HG03378 (cell line): ENCODE measurements around the gene SCRN1.

Experiments used
- ATAC-seq: cut with Tn5 transposase; IDR thresholded peaks from one replicate; pipeline ENCODE4 v1.9.1; 2021; ENCODE audit warnings: mild to moderate bottlenecking, moderate library complexity; ENCODE audit not compliant: unreplicated experiment

Gene SCRN1

DNA sequence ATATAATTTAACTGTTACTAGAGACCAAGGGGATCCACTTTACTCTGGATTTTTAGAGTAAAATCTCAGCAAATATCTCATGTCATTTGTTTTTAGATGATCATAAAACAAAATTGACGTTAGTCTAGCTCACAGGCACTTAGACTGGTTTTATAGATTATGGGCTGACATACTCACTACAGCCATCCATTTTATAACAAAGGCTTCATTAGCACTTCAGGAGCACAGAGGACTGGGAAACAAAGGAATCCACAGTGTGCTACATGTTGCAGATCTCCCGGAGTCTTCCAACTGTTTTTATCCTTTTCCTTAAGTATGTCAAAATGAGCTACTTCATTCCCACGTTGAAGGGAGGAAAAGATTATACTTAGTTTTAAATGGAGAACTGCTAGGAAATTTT, 15.9 kb upstream of the SCRN1 start:
- no peak for ATAC-seq

DNA sequence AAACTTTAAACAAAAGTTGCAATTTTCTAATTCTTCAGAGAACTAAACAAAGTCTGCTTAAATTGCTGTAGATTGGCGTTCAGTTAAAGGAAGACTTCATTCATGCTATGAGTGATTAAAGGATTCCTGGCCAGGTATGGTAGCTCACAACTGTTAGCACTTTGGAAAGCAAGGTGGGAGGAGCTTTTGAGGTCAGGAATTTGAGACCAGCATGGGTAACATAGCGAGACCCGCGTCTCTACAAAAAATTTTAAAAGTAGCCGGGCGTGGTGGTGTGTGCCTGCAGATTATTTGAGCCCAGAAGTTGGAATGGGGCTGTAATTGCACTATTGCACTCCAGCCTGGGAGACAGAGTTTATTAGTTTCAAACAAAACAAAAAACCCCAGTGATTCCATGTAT, 13.5 kb upstream of the SCRN1 start:
- no peak for ATAC-seq

DNA sequence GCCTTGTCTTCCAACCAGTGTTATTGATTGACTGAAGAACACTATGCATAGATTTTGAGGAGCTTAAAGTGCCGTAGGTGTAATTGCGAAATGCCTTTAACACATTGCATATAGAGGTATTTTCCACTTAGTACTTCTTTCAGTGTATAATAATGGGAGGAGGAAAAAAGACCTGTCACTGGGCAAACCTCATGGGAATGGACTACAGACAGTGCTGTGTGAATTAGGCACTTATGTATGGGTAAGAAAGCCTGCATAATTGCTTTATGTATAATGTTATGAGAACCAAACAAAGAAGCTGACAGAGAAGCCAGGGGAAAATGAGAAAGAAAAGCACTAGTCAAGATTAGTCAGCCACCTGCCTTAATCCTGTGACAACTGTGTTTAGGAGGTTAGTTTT, 12.4 kb upstream of the SCRN1 start:
- ATAC-seq: no peak

DNA sequence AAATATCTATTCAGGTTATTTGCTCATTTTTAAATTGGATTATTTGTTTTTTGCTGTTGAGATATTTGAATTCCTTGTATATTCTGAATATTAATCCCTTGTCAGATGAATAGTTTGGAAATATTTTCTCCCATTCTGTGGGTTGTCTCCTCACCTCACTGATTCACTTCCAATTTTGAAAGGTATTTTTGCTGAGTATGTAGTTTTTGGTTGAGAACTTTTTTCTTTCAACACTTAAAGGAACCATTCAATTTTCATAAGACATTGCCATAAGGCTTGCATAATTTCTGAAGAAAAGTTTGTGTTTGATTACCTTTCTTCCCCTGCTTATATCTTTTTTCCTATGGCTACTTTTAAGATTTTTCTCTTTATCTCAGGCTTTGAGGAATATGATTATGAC, 8.9 kb upstream of the SCRN1 start:
- ATAC-seq: no peak

DNA sequence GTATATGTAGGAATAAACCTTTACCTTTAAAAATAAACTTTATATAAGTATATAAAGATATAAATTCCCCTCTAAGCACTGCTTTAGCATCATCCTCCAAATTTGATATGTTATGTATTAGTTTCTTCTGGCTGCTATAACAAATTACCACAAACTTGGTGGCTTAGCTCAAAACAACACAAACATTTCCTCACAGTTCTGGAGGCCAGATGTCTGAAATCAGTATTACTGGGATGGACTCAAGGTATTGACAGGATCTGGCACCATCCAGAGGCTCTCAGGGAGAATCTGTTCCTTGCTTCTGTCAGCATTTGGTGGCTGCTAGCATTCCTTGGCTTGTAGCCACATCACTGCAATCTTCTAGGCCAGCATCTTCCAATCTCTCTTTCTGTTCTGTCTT, 6.7 kb upstream of the SCRN1 start:
- no peak for ATAC-seq

DNA sequence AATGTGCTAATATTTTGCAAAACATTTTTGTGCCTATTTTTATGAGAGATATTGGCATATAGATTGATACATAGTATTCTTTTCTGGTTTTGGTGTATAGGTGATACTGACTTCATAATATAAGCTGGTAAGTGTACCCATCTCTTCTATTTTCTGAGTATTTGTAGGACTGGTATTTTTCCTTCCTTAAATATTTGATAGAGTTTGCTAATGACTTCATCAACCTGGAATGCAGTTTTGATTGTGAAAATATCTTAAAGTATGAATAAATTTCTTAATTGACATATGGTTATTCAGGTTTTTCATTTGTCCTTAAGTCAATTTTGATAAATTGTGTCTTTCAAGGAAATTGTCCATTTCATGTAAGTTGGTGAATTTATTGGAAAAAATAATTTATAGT, 6.1 kb upstream of the SCRN1 start:
- ATAC-seq: no peak

DNA sequence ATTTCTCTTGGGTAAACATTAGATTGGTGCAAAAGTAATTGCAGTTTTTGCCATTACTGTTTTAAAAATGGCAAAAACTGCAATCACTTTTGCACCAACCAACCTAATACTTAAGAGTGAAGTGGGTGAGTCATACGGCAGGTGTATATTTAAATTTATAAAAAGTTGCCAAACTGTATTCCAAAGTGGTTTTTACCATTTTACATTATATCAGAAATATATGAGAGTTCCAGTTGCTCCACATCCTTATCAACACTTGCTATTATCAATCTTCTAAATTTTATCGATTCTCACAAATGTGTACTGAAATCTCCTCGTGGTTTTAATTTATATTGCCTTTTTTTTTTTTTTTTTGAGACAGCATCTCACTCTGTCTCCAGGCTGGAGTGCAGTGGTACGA, 3.5 kb upstream of the SCRN1 start:
- no peak for ATAC-seq

DNA sequence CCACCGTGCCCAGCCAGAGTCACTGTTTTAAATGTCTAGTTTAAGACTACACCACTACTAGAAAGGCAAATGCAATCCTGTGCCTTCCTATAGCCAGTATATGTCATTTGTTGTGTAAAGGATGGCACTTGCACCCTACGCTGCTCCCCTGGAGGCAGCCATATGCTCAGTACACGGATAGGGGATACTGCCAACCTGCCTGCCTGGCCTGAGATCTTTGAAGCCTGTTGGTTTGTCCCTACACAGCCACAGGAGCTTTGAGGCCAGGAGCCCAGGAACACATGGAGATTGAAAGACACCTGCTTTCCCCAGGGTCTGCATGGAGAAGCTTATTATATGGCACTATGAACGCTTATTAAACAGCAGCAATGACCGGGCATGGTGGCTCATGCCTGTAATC, 2.3 kb upstream of the SCRN1 start:
- ATAC-seq: no peak

DNA sequence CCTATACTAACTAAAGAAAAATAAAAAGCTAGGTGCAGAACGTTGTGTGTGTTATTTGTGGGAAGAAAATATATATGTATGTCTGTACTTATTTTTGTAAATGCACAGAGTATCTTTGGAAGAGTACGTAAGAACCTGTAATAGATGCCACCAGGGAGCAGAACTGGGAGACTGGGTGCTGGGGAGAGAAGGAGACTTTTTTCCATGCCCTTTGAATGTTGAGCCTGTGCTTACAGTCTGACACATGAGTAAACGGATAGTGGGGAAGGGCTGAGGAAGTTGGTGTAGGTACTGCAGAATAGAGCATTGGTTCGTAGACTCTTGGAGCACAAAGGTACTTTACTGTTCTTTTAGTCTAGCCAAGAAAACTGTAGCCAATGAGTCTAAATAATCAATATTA, 1.3 kb upstream of the SCRN1 start:
- ATAC-seq: no peak

DNA sequence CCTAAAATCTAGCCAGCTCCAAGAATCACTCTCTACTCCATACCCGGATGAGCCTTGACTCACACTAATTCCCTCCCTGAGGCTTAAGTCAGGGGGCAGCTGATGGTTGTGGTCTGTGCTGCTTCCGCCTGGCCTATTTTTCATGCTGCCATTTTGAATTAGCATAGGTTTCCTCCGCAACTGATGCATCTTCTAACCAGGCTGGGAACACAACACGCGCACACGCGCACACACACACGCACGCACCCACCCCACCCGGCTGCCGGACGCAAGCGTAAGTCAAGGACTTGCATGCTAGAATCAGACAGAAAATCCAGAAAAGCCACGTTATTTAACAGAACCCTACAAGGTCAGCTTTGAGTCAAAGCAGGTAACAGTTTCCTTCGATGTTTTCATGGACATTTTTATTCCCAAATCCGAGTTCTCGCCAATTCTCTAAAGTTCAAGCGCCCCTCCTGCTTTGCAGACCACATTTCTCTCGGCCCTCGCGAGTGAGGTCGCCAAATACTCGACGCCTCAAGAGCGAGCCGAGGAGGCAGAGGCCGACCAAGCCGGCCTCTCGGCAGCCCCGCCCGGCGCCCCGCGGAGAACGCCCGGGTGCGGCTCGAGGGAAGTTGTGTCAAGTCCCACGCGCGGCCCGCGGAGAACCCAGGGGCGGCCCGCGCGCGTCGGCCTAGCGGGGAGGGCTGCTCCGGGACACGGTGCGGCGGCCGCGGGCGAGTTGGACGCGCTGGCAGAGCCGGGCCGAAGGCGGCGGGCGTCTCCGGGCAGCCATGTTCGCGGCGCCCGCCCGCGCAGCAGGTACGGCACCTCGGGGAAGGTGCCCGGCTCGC, 961 bp downstream of the SCRN1 start:
- peak; percentile 32 for ATAC-seq

DNA sequence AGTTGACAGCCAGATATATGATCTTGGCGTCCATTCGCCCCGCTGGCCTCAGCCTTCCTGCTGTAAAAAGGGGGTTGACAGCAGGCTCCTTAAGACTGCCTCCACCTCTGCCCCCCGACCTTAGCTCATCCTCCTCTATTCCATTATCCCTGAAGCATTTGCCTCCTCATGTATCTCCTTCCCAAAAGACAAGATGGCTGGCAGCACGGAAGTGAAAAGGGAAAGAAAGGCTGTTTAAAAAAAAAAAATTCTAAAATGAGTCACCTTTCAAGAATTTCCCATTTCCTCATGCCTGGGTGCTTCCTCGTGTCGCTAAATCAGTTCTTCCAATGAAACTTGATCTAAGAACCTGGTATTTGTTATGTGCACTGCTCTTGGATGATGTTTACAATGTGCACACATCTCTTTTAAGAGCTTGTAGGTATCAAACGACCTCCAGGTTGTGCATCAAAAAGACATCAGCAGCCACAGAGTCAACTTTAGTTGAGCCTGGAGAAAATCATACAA, 1.7 kb downstream of the SCRN1 start:
- no peak for ATAC-seq

DNA sequence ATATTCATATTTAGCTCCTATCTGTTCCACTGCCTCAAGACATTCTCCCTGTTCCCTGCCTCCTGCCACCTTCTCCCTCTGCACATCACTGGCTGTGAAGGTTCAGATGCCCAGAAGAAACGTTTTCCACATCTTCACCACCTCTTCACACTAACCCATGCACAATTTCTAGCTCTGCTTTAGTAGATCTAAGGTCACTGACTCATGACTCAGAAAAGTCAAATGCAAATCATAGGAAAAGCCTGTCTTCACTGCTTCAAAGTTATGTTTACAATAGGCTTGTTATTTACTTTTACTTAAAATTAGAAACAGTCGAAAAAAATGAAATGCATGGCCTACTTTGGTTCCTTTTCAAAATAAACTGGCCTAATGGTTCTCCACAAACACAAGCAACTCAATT, 2.5 kb downstream of the SCRN1 start:
- ATAC-seq: no peak

DNA sequence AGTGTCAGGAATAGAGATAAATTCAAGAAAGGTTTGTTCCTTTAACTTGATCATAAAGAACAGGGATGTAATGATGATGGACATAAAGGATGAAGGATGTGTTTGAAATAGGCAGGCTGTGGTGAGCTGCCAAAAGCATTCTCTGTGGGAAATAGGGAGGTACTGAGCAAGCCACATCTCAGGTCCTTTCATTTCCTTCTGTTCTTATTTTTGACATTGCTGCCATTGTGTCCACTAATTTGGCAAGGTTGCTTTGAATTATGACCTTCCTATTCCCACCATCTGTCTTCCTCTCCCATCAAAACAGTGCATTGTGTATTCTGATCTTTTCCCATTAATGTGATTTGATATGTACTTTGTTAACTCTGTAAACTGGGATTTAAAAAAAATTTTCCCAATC, 9.4 kb downstream of the SCRN1 start:
- ATAC-seq: no peak

DNA sequence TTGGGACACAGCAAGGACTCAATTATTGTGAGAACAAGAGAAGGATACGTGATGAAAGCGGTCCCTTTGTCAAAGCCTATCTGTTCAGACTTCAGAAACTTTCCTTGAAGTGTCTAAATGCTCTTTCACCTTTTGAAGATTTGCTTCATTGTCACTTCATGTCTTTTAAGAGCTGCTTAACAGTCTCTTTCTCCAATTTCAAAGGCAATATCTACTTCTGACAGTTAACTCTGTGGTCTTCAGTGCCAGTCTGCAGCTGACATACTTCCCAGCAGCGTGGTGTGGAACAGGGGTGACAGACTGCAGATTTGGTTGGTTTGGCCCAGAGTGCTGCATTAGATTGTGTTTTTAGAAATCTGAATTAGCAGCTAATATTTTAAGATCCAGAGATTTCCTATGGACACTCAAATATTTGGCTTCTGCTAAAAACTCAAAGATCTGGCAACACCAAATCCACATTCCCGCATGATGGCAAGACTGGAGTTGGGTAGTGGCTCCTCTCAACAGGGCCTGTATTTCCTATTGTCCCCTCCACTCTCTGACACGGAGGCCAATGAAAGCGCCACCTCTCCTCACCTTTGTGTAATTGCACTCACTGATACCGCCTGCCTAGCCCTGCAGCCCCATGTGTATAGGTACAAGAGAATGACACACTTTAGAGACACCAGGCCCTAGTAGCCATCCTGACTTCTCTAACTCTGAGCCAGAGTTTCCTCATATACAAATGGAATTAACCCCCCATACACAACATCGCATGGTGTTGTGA, 11.5 kb downstream of the SCRN1 start:
- no peak for ATAC-seq

DNA sequence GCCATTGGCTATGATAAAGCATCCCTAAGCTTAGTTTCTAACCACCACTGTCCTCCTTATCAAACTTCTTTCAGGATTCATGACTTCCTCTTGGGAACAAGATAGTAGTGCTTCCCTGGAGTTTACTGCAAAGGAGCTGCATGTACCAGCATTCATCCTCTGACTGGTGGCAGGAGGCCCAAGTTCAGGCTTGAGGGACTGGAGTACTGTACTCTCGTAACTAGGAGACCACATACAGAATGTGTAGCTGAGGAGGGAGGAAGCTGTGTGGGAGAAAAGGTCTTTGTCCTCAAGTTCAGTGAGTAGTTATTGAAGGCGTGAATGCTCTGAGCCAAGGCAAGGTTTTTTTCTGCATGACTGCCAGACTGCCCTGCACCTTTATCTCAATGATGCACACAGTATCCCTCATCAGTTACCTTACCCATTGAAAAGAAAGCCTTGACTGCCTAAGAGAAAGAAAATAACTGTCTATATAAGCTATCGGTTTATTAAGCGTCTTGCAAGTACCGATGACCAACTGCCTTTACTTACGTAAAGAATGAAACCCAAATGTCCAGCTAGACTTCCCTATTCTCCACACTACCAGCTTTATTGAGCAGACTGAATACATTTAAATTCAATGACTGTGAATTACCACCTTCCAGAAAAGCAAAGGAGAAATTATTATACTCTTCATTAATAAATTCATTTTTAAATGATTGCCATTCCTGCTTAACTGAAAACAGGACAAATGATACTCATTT, 12.8 kb downstream of the SCRN1 start:
- no peak for ATAC-seq

DNA sequence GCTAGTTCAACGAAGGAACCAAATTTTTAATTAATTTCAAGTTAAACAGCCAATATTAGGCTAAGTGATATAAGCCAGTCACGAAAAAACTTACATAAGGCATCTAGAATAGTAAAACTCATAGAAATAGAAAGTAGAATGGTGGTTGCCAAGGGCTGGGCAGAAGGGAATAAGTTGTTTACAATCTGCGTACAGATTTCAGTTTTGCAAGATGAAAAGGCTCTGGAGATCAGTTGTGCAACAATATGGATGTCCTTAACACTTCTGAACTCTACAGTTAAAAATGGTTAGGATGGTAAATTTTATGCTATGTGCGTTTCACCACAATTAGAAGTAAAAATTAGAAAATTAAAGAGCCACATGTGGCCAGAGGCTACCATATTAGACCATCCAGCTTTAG, 13.3 kb downstream of the SCRN1 start:
- no peak for ATAC-seq

DNA sequence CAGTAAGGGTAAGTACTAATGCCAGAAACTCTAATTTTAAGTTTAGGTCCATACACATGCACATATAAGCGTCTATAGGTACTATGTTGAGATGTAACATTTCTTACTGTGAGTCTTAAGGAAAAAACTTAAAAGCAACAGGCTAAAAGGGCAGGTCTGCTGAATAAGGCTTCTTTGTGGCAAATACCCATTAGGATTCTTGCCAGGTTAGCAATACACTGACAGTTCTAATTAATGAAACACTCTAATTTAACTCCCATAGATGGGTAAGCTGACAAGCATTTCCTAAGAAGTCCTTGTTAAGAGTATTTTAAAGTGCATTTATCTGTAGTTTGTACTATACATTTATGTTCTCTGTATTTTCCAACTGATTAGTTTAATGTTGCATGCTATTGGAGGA, 14.0 kb downstream of the SCRN1 start:
- no peak for ATAC-seq

DNA sequence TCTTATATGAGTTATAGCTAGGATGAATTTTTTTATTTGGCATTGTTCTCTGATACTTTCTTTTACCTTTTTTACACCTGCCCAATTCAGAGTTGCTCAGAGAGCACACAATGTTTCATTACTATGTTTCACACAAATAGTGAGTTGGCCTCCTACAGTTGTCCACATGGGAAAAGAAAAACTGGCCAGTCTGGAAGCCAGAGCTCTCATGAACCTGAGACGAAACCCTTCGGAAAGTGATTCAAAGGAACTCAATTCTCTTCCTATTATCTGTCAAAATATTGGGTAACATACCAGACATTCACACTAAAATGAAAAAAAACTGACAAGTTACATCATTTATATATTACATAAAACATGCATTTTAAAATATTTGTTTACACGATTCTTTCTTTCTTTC, 15.3 kb downstream of the SCRN1 start:
- ATAC-seq: no peak

DNA sequence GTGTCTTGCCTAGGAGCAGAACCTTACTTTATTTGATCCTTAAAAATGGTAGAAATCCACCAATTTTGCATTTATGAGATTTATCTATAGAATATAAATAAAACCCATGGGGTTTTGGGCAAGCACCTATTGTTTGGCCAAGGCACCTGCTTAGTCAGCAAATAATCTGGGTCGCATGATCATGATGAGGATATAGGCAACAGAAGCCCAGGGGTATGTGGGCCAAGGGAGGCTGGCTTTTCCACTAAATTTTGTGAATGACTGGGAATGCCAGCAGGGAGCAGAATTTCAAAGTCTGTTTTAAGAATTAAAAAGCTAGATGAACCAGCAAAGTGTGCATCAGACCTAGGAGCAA, 17.3 kb downstream of the SCRN1 start:
- no peak for ATAC-seq

DNA sequence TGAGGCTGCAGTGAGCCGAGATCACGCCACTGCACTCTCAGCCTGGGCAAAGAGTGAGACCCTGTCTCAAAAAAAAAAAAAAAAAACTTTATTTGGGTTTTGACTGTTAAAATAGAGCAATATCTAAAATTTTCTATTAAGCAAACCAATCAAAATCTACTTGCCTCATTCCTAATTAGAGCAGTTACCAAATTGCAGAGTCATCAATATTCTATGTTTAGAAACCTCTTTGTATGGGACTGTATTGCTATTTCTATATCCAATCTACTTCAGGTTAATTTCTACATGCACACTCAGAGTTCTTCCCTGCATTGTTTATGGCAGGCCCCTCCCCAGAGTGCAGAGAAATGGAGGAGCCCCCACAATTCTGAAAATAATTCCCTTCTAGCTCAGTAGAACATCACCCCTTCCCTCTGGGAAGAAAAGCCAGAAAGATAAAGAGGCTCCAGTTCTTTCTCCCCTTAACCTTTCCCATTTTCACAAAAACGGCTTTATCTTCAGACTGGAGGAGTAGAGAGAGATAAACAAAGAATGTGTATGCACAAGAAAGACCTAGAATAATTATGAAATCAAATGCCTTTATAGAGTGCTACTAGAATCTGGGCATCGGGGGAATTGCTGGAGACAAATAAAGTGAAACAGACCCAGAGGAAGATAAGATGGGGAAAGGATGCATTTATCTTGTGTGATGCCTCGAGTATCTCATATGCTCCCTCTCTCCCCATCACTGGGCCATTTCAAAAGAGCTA, 17.9 kb downstream of the SCRN1 start:
- no peak for ATAC-seq

DNA sequence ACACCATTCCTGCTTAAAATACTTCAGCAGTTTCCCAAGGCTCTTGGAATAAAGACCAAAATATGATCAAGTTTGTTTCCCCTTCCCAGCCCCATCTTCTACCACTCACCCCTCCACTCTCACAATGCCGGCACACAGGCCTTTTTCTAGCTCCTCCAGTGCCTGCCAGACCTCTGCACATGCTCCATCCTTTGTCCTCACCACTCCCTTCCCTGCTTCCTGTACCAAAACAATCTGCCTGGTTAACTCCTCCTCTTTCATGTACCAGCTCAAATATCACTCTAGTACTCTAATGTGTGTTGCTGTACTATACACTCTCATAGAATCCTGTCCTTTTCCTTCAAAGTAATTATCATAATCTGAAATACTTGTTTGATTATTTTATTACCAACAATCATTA, 19.4 kb downstream of the SCRN1 start:
- no peak for ATAC-seq
